IPS-15b (cell line): ENCODE results near the gene BACH2.

Experiments used
- H3K27me3 ChIP-seq: one replicate; pipeline ENCODE4 v1.6.1; 2013; ENCODE audit warnings: low read length; ENCODE audit not compliant: control insufficient read depth, insufficient read depth
- H3K36me3 ChIP-seq: one replicate; pipeline ENCODE4 v1.6.1; 2013; ENCODE audit warnings: low read length; ENCODE audit not compliant: control insufficient read depth, insufficient read depth
- H3K4me1 ChIP-seq: one replicate; pipeline ENCODE4 v1.6.1; 2013; ENCODE audit warnings: mild to moderate bottlenecking, low read length; ENCODE audit not compliant: control insufficient read depth, insufficient read depth
- H3K4me3 ChIP-seq: one replicate; pipeline ENCODE4 v1.5.1; 2013; ENCODE audit warnings: low read depth, low read length
- H3K9ac ChIP-seq: one replicate; pipeline ENCODE4 v1.6.1; 2013; ENCODE audit warnings: low read depth, mild to moderate bottlenecking, low read length
- H3K9me3 ChIP-seq: one replicate; pipeline ENCODE4 v1.6.1; 2013; ENCODE audit warnings: mild to moderate bottlenecking, low read length; ENCODE audit not compliant: control insufficient read depth, insufficient read depth

BACH2 gene

GRCh38 chr6:90184334-90185298 is 112.0 kb downstream of the BACH2 start:
- Histone ChIP-seq H3K4me3 (no peak overlapping the region), H3K9ac (no peak overlapping the region), H3K4me1 (no peaks in the 10 kb centered on the region), H3K9me3 (no peaks in the 10 kb centered on the region), H3K36me3 (no peaks in the 10 kb centered on the region), H3K27me3 (no peaks in the 10 kb centered on the region)

- no peak overlapping the region for H3K9ac ChIP-seq
- H3K4me1 ChIP-seq = no peaks in the 10 kb centered on the region
- H3K9me3 ChIP-seq = no peaks in the 10 kb centered on the region
- no peak overlapping the region for H3K4me3 ChIP-seq
- H3K36me3 ChIP-seq = no peaks in the 10 kb centered on the region
- H3K27me3 ChIP-seq = no peaks in the 10 kb centered on the region
Measured at GRCh38 chr6:90183587-90184333, 112.9 kb downstream of the BACH2 start.

- no peaks in the 10 kb centered on the region for H3K36me3 ChIP-seq
- H3K9me3 ChIP-seq = no peaks in the 10 kb centered on the region
- H3K9ac ChIP-seq = no peak overlapping the region
- H3K27me3 ChIP-seq = no peaks in the 10 kb centered on the region
- H3K4me3 ChIP-seq = no peak overlapping the region
- peaks cover 3% of the 10 kb centered on the region for H3K4me1 ChIP-seq
Measured at GRCh38 chr6:90180526-90180925, 116.1 kb downstream of the BACH2 start.

- Histone ChIP-seq H3K9ac (no peak overlapping the region), H3K9me3 (no peaks in the 10 kb centered on the region), H3K4me1 (peaks cover 3% of the 10 kb centered on the region), H3K4me3 (no peak overlapping the region), H3K36me3 (no peaks in the 10 kb centered on the region), H3K27me3 (no peaks in the 10 kb centered on the region)
Measured at GRCh38 chr6:90179190-90180169, 117.2 kb downstream of the BACH2 start.

GRCh38 chr6:90178384-90178855 is 118.2 kb downstream of the BACH2 start:
- no peaks in the 10 kb centered on the region for H3K27me3 ChIP-seq
- H3K9ac ChIP-seq = no peak overlapping the region
- H3K4me1 ChIP-seq = peaks cover 3% of the 10 kb centered on the region
- H3K36me3 ChIP-seq = no peaks in the 10 kb centered on the region
- H3K4me3 ChIP-seq = no peak overlapping the region
- H3K9me3 ChIP-seq = no peaks in the 10 kb centered on the region

GRCh38 chr6:90177544-90178383 is 118.9 kb downstream of the BACH2 start:
- no peak overlapping the region for H3K9ac ChIP-seq
- H3K9me3 ChIP-seq = no peaks in the 10 kb centered on the region
- H3K4me3 ChIP-seq = no peak overlapping the region
- H3K4me1 ChIP-seq = peaks cover 3% of the 10 kb centered on the region
- no peaks in the 10 kb centered on the region for H3K36me3 ChIP-seq
- H3K27me3 ChIP-seq = no peaks in the 10 kb centered on the region

- Histone ChIP-seq H3K4me1 (peaks cover 3% of the 10 kb centered on the region), H3K9ac (no peak overlapping the region)
Measured at GRCh38 chr6:90175627-90176538, 120.8 kb downstream of the BACH2 start.

GRCh38 chr6:90173262-90173925 is 123.2 kb downstream of the BACH2 start:
- H3K36me3 ChIP-seq = no peaks in the 10 kb centered on the region
- no peak overlapping the region for H3K9ac ChIP-seq
- peaks cover 3% of the 10 kb centered on the region for H3K4me1 ChIP-seq
- no peak overlapping the region for H3K4me3 ChIP-seq
- H3K27me3 ChIP-seq = no peaks in the 10 kb centered on the region
- H3K9me3 ChIP-seq = no peaks in the 10 kb centered on the region

More at GRCh38 chr6:90175627-90176538, 120.8 kb downstream of the BACH2 start:
- H3K9me3 ChIP-seq = no peaks in the 10 kb centered on the region
- H3K4me3 ChIP-seq = no peak overlapping the region
- H3K27me3 ChIP-seq = no peaks in the 10 kb centered on the region
- no peaks in the 10 kb centered on the region for H3K36me3 ChIP-seq

- Histone ChIP-seq H3K9ac (no peak overlapping the region), H3K4me1 (no peaks in the 10 kb centered on the region), H3K36me3 (no peaks in the 10 kb centered on the region), H3K9me3 (no peaks in the 10 kb centered on the region), H3K27me3 (no peaks in the 10 kb centered on the region), H3K4me3 (no peak overlapping the region)
Measured at GRCh38 chr6:90170601-90171000, 126.0 kb downstream of the BACH2 start.
